NCI-H460 (cell line): ENCODE measurements around the gene CLDN4. TPM values are rescaled to one million over a fixed set of nuclear protein-coding genes. Genes with fewer than 3 reads are reported as not detected.
A peak's percentile ranks its signal among the peaks of the same experiment; 100 is the strongest.
"Not testable (repeated sequence)": the region's sequence is repeated elsewhere in the genome, so short reads cannot be mapped to it uniquely, and the experiment has no call there.

ENCODE experiments used
- DNase-seq: peaks from one replicate; pipeline ENCODE4 v3.0.0-alpha.2; 2016; ENCODE audit warnings: low read depth; ENCODE audit errors: extremely low read depth
- total RNA-seq: library from RNA; depleted of rRNA; stranded (reverse); fragments of >200 nt; shearing (Covaris generic); gene quantifications from 2 replicates; pipeline ENCODE4 v1.2.3, GENCODE V29; 2014

The CLDN4 gene
- total RNA-seq, 1 experiment from 2014 or later: 25.3 TPM

- DNase-seq: no peak
Measured at GRCh38 chr7:73840715-73841379, 10.1 kb downstream of the CLDN4 start.

GRCh38 chr7:73841689-73842066, 10.9 kb downstream of the CLDN4 start:
- no peak for DNase-seq

- peak; percentile 94 for DNase-seq
Measured at GRCh38 chr7:73842067-73842976, 11.5 kb downstream of the CLDN4 start, which contains the start of gene METTL27. Gene METTL27, minus strand, starts transcription at chr7:73842516. Its CDS starts 376 bp downstream, at chr7:73842140.

- no peak for DNase-seq
Measured at GRCh38 chr7:73844131-73844547, 13.3 kb downstream of the CLDN4 start.

- no peak for DNase-seq
Measured at GRCh38 chr7:73844848-73845460, 14.2 kb downstream of the CLDN4 start.

- not testable (repeated sequence) for DNase-seq
Measured at GRCh38 chr7:73845701-73846195, 15.0 kb downstream of the CLDN4 start.

GRCh38 chr7:73847941-73848723, 17.3 kb downstream of the CLDN4 start:
- no peak for DNase-seq

GRCh38 chr7:73850781-73851207, 20.0 kb downstream of the CLDN4 start:
- peak; percentile 98 for DNase-seq

- peak; percentile 94 for DNase-seq
Measured at GRCh38 chr7:73851410-73852338, 20.9 kb downstream of the CLDN4 start.

GRCh38 chr7:73852500-73852899, 21.7 kb downstream of the CLDN4 start:
- DNase-seq: no peak

GRCh38 chr7:73856941-73857340, 26.1 kb downstream of the CLDN4 start:
- DNase-seq: no peak

GRCh38 chr7:73858807-73859206, 28.0 kb downstream of the CLDN4 start:
- DNase-seq: no peak

- DNase-seq: no peak
Measured at GRCh38 chr7:73860859-73861258, 30.1 kb downstream of the CLDN4 start, which contains the start of gene TMEM270. Gene TMEM270, plus strand, starts transcription at chr7:73861159. Its CDS starts 36 bp downstream, at chr7:73861195.

GRCh38 chr7:73861305-73861704, 30.5 kb downstream of the CLDN4 start:
- DNase-seq: no peak

- no peak for DNase-seq
Measured at GRCh38 chr7:73864981-73865711, 34.4 kb downstream of the CLDN4 start.

- peak; percentile 43 for DNase-seq
Measured at GRCh38 chr7:73865738-73866445, 35.1 kb downstream of the CLDN4 start.

- DNase-seq: no peak
Measured at GRCh38 chr7:73866446-73866767, 35.6 kb downstream of the CLDN4 start.
